ENCODE measurements around the gene NSDHL. TPM values are rescaled to one million over a fixed set of nuclear protein-coding genes. Genes with fewer than 3 reads are reported as not detected.
"Not testable (repeated sequence)": the region's sequence is repeated elsewhere in the genome, so short reads cannot be mapped to it uniquely, and the experiment has no call there.

The NSDHL gene
- 42.9 TPM for polyA plus RNA-seq (2012; ENCODE audit: insufficient read depth, insufficient read length)

DNA sequence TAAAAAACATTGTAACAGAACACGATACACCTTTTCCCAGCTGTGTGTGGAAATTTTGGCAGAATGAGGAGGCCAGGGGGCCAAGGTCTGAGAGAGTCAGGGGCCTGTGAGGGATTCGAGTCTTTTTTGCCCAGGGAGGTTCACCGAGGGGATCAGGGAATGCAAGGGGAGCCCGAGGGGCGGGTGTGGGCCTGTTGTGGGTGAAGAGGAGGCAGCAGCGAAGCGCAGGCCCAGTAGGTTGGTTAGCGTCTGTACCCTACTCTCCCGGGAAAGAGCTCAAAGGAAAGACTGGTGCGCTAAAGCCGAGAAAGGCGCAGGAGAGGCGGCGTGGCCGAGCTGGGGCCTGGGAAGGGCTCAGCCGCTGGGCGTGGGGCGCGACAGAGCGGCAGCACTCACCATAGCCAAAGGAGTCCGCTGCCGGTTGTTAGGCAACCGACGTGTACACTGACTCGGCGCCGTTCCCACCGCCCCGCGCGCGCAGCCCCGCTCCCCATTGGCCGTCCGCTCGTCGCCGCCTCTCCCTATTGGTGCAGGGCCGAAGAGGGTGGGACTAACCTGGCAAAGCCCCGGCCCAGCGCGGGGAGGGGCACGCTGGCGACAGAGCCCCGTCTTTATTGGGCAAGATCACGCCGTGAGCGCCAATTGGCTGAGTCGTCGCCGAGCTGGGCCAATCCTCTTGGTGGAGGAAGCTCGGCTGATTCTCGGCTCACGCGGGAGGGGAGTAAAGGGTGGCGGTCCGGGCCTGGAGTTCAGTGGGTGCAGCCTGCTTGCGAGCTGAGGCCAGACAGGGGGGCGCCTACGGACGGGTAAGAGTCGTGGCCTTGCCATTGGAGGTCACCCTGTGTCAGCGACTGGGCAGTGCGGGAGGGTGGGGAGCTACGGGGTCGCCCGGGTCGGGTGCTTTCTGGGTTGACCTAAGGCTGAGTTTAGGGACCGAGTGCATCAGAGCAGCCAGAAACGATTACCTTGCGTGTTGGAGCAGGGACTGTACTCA lies at the start of gene NSDHL, which contains the start of gene CETN2:
Gene NSDHL, plus strand, starts transcription at position 752 of the 994 bp plus-strand sequence. CDS start 15,262 bp downstream, outside the sequence.
Gene CETN2, minus strand, starts transcription at position 446 of the 994 bp plus-strand sequence. Its CDS starts 47 bp downstream, at position 399.
- peak; percentile 91 for DNase-seq (ENCODE audit: low read depth, low spot score)
- peak within 1 kb of the TSS; percentile 80 for H3K4me3 ChIP-seq (ENCODE audit: low read length)

DNA sequence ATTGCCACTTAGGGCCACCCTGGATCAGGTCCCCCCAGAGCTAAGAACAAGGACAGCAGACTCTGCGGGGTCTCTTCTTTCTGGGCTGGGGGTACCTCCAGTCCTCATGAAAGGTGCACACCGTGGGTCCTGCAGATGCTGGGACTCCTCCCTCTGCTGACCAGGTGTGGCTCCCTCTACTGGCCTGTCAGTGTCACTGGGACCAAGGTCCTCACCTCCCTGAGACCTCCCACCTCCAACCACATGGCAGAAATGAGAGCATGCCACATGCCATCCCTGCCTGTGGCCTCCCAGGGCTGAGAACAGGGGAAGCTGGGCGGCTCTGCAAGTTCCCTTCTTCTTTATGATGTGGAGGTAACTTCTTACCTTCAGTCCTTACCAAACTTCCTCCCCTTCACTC lies 43.8 kb upstream of the NSDHL start:
- H3K4me3 ChIP-seq (ENCODE audit: low read length); DNase-seq (ENCODE audit: low read depth, low spot score): not testable (repeated sequence)

DNA sequence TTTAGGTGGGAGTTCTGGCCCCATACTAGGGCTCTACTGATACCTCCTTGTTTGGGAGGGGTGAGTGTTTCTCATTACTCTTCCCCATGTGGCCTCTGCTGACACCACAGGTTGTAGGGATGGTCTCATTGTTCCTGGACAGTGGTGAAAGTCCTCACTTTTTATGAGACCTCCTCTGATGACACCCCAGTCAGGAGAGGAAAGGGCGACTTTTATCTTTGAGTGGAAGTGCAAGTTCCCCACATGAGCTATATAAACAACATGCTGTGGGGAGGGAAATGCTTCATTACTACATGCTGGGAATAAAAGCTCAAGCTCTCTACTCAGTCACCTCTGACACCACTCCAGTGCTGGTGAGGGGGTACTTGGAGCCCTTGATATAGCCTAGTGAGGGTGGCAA lies 31.9 kb upstream of the NSDHL start:
- no peak overlapping the region for H3K4me3 ChIP-seq (ENCODE audit: low read length)
- no peak for DNase-seq (ENCODE audit: low read depth, low spot score)

DNA sequence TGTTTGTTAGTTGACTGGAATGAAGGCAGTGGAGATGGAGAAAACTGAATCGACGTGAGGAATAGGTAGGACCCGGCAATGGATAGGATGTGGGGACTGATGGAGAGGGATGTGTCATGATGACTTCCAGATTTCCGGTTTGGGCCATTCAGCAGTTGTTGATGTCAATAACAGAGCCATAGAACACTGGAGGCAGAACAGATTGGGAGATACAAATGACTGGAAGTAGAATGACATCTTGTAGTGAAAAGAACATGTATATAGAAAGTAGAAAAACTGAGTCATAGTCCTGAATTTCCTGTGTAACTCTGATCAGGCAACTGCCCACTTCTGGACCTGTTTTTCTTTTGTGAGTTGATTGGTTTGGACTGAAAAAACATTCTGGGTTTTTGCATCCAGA lies 24.8 kb upstream of the NSDHL start:
- no peak overlapping the region for H3K4me3 ChIP-seq (ENCODE audit: low read length)
- no peak for DNase-seq (ENCODE audit: low read depth, low spot score)

DNA sequence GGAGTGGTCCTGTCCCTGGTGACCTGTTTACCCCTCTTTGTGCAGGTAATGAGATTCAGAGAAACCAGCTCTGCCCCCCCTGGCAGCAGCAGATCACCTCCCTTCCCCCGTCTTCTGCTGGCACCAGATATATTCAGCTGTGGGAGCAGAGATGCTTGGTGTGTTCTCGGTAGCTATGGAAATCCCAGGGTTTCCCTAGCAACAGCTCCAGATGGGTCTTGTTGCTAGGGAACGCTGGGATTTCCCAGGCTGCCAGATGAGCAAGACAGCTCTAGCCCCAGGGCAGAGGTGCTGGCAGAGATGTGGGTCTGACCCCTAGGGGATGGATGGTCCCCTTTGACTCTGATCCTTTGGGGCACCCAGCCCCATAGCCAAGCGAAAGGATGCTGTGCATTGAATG lies 20.5 kb upstream of the NSDHL start:
- no peak for DNase-seq (ENCODE audit: low read depth, low spot score)
- no peak overlapping the region for H3K4me3 ChIP-seq (ENCODE audit: low read length)

DNA sequence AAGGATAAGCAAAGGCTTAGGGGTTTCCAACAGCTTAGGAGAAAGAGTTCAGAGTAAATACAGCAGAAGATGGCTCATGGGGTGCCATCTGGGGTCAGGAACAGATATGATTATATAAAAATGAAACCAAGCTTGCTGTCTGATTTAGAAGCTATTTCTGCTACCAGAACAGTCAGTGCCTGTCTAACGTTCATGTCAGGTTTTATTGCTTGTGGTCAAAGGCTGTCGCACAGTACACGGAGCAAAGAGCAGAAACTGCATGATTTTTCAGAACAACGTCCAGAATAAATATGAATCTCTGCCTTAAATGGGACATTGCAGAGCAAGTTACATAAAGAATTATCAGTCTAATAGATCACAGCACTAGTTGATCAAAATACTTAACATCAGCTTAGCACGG lies 17.7 kb upstream of the NSDHL start:
- no peak overlapping the region for H3K4me3 ChIP-seq (ENCODE audit: low read length)
- no peak for DNase-seq (ENCODE audit: low read depth, low spot score)

DNA sequence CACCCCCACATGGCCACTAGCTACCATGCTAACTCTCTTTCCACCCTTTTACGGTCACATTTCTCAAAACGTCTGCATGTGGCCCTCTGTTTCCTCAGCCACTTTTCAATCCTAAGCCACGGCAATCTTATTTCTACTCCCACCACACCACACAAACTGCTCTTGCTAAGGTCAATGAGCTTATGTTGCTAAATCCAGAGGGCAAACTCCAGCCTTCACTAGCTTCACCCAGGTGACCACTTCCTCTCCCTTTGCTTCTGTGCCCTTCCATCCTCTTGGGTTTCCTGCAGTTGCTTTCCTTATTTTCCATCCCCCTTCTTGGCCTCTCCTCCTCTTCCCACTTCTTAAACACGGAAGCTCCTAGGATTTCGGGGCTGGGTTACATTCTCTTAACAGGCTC lies 16.8 kb upstream of the NSDHL start:
- no peak for DNase-seq (ENCODE audit: low read depth, low spot score)
- no peak overlapping the region for H3K4me3 ChIP-seq (ENCODE audit: low read length)

DNA sequence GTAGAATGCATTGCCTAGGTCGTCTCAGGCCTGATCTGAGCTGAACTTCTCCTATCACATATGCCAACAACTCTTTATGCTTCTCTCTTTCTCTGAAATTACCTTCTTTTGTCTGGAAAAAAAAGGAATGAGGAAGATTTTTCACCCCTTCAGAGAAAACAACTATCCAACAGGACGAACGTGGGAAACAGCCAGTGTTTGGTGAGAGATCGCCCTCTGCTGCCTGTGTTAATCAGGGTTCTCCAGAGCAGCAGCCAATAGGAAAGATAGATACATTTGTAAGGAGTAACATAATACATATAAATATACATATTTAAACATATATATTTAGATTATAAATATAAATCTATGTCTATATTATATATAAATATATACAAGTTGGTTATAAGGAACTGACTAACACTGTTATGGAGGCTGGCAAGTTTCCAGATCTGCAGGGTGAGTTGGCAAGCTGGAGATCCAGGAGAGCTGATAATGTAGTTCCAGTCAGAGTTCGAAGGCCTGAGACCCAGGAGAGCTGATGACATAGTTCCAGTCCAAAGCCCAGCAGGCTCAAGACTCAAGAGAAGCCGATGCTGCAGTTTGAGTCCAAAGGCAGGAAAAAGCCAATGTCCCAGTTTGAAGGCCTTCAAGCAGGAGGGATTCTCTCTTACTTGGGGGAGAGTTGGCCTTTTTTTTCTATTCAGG lies 13.6 kb upstream of the NSDHL start:
- DNase-seq (ENCODE audit: low read depth, low spot score), result no peak
- no peak overlapping the region for H3K4me3 ChIP-seq (ENCODE audit: low read length)

DNA sequence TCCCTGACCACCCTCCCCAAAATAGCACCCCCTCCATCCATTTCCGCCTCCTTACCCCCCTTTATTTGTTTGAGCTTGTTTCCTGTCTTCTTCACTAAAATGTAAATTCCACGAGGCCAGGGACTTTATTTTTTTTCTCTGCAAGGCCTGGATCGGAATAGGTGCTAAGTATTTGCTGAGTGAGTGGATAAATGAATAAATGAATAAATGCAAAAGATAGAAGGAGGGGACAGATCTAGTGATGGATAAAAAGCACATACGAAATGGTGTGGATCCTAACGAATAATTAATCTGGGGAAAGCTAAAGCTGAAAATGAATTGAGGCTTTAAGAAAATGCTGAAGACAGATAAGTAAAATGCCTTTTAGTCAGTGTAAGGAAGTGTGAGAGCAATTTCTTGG lies 12.5 kb upstream of the NSDHL start:
- no peak for DNase-seq (ENCODE audit: low read depth, low spot score)
- no peak overlapping the region for H3K4me3 ChIP-seq (ENCODE audit: low read length)

DNA sequence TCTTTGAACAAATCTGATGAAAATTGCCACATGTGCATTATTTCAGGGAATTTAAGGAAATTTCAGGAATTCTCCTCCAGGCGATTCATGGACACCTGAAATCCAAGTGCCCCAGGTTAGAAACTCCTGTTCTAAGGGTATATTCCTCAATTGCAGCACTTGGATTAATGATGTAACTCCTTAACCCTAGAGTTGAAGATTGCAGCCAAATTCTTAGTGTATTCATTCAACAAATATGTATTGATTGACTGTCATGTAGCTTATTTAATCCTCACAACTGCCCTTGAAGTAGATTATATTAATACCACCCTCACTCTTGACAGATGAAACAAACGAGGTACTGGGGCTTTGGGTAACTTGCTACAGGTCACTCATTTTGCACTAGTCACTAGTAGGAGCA lies 11.6 kb upstream of the NSDHL start:
- no peak for DNase-seq (ENCODE audit: low read depth, low spot score)
- H3K4me3 ChIP-seq (ENCODE audit: low read length), result no peak overlapping the region

DNA sequence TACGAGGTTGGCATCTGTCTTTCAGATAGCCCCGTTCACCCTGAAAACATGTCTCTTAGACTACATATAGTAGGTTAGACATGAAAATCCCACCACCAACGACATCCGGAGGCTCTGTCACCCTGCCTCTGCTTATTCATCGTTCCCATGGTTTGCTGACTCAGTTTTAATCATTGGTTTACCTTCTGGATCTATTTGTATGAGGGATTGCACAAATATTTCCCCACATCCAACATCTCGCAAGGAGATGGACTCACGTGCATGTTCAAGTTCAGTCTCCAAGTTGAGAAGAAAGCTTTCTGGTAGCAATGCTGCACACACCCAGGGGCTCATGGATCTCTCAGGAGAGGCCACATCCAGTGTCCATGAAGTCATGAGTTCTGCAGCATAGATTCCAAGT lies 11.1 kb upstream of the NSDHL start:
- DNase-seq (ENCODE audit: low read depth, low spot score), result no peak
- no peak overlapping the region for H3K4me3 ChIP-seq (ENCODE audit: low read length)

DNA sequence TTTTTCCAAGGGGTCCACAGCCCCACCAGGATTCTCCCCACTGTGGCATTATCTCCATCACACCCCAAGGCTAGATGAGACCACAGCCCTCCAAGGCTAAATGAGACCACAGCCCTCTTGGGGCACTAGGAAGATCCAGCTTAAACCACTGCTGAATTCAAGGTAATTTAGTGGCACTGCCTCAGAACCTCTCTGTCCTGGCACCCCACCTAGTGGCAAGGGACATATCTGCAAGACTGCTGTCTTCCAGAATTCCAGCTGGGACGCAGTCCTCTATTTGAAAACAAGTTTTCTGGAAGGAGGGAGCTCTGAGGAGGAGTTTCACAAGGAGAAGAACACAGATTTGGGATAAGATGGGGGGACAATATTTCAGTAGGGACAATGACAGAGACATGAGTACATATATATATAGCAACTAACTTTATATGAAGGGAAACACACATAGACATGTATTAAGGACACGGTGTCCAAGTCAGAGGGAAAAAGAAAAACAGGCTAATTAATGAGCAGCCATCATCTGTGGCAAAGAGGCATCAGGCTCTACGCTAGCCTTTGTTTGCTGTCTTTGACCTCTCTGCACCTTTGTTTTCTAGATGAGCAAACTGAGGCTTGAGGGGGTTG lies 9.6 kb upstream of the NSDHL start:
- DNase-seq (ENCODE audit: low read depth, low spot score), result no peak
- no peak overlapping the region for H3K4me3 ChIP-seq (ENCODE audit: low read length)

DNA sequence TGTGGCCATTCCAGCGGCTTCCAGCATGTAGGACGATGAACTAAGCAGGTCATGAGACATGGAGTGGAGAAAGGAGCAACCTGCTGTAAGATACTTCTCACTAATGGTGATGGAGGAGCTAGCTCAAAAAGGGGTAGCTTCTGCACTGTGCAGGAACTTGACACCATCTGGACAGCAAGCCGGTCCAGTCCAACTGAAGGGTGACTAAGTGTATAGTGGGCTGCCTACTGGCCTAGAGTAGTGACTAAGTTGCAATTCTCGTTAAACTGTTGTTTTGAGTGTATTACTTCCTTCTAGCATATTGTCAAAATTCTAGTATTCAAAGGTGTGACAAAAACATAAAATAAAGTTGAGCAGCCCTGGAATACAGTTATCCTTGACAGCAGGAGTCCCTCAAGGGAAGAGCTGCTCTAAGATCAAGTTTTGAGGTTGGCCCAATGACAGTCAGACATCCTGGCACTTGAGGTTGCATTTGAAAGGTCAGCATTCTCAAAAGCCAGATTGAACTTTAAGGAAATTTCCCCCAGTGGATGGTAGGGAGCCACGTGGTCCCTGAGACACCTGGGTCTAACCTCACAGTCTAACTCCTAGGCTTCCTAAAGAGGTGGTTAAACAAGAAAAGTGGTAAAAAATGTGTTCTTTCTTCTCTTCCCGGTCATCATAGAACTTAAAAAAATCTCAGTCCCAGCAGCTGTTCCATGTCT lies 8.3 kb upstream of the NSDHL start:
- H3K4me3 ChIP-seq (ENCODE audit: low read length), result no peak overlapping the region
- no peak for DNase-seq (ENCODE audit: low read depth, low spot score)

DNA sequence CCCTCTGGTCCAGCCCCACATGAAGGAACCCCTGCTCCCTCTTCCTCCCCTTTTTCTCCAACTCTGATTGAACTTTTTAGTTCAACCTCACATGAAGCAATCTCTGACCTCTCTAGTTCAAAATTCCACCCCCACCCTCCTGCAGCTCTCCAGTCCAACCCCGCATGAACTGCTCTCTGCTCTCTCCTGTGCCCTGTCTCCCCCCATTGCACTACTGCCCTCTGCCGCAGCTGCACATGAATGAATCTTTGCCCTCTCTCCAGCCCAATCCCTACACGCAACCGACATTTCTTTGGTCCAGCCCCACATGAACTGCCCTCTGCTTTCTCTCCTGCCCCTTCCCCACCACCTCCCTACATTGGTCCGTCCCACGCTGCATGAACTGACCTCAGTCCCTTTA lies 7.2 kb upstream of the NSDHL start:
- no peak for DNase-seq (ENCODE audit: low read depth, low spot score)
- H3K4me3 ChIP-seq (ENCODE audit: low read length), result no peak overlapping the region

DNA sequence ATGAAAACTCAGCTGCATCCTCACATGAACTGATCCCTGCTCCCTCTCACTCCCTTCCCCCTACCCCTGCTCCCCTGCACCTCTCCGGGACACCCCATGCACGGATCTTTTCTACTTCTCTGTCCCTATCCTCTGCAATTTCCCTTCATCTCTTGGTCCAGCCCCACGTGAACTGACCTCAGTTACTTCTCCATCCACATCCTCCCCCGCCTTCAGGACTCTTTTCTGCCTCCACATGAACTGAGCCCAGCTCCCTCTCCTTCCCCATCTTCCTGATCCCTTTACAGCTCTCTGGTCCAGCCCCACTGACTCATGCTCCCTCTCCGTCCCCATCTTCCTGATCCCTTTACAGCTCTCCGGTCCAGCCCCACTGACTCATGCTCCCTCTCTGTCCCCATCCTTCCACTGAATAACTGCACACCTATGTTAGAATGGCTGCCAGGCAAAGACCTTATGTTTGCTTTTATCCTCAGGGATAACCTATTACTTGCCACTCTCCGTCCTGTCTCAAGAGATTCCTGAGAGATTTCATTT lies 6.0 kb upstream of the NSDHL start:
- H3K4me3 ChIP-seq (ENCODE audit: low read length), result no peak overlapping the region
- DNase-seq (ENCODE audit: low read depth, low spot score), result no peak

DNA sequence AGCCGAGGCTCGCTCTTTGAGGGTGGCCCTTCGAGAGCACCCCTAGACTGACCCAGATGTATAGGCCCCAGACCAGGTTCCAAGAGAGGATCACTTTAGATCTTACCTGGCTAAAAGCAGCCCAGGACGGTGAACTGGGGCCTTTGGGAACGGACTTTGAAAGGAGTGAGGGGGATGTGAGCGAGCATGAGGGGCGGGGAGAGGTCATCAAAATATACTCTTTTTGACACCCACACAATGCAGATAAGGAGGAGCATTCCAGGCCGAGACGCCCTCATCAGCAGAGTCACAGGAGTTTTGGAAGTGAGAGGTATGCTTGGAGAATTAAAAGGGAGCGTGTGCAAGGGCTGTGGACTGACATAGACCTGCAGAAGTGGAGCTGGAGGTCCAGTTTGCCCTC lies 528 bp downstream of the NSDHL start:
- DNase-seq (ENCODE audit: low read depth, low spot score), result no peak
- H3K4me3 ChIP-seq (ENCODE audit: low read length), result peak overlapping the region; percentile 80

DNA sequence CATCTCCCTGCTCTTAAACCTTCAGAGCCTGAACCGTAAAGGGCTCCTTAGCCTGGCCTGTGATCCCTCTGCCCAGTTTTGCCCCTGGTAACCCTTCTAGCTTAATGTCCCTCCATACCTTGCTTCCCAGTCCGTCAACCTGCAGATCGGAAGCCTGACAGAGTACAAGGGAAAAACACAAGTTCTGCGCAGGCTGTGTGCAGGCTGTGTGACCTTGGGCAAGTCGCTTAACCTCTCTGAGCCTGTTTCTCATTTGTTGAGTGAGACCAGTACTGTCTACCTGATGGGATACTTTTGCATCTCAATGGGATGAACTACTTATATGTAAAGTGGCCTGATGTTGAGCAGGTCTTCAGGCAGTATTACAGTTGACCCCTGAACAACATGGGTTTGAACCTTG lies 1.7 kb downstream of the NSDHL start:
- no peak overlapping the region for H3K4me3 ChIP-seq (ENCODE audit: low read length)

DNA sequence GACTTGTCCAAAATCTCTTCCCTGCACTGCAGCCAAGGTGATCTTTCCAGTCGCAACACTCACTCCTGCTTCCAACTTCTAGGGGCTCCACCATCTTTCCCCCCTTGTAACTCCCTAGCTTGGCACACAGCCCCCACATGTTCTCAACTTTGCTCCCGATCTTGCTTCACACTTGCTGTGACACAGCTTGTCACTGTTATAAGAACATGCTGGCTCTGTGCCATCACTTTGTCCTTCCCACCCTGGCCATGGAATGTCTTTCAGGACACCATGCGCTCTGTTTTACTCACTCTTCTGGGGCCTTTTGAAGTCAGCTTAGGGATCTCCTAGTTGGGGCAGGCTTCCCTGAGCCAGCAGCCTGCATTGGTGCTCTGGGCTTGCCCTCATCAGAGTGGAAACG lies 2.5 kb downstream of the NSDHL start:
- DNase-seq (ENCODE audit: low read depth, low spot score), result no peak
- H3K4me3 ChIP-seq (ENCODE audit: low read length), result no peak overlapping the region

More for the DNA sequence above, 1.7 kb downstream of the NSDHL start:
- no peak for DNase-seq (ENCODE audit: low read depth, low spot score)

DNA sequence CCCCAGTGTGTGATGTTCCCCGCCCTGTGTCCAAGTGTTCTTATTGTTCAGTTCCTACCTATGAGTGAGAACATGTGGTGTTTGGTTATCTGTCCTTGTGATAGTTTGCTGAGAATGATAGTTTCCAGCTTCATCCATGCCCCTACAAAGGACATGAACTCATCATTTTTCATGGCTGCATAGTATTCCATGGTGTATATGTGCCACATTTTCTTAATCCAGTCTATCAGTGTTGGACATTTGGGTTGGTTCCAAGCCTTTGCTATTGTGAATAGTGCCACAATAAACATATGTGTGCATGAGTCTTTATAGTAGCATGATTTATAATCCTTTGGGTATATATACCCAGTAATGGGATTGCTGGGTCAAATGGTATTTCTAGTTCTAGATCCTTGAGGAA lies 4.6 kb downstream of the NSDHL start:
- DNase-seq (ENCODE audit: low read depth, low spot score); H3K4me3 ChIP-seq (ENCODE audit: low read length): not testable (repeated sequence)
